CD4-positive, alpha-beta memory T cell (primary cell): ENCODE measurements around the gene HOXB6. TPM values are rescaled to one million over a fixed set of nuclear protein-coding genes. Genes with fewer than 3 reads are reported as not detected.

Experiments used
- CTCF ChIA-PET: fragments of 350-600 bp; sonication (Branson Sonifier 250); formaldehyde crosslinking; loops from one replicate; lab custom pipeline; 2021; ENCODE audit warnings: inconsistent platforms; ENCODE audit not compliant: partially characterized antibody; lab: Charles Lee
- POLR2A ChIA-PET: fragments of 350-600 bp; sonication (Branson Sonifier 250); formaldehyde crosslinking; loops from one replicate; lab custom pipeline; 2021; ENCODE audit not compliant: partially characterized antibody; lab: Charles Lee
- DNase-seq, 5 donors: peaks; one replicate each; pipeline versions ENCODE4 v3.0.0 to v3.0.0-alpha.2; 2020 to 2022; ENCODE audit warnings: mixed read lengths in 1 of 5
- H3K27ac ChIP-seq: one replicate; pipeline ENCODE4 v1.7.0; 2013; ENCODE audit warnings: low read depth, low read length
- H3K27me3 ChIP-seq: 2 replicates; pipeline ENCODE4 v1.7.0; 2013; ENCODE audit warnings: mild to moderate bottlenecking, low read length, moderate library complexity; ENCODE audit not compliant: insufficient read depth
- H3K36me3 ChIP-seq: 2 replicates; pipeline ENCODE4 v1.7.0; 2013; ENCODE audit warnings: mild to moderate bottlenecking, low read length, moderate library complexity; ENCODE audit not compliant: insufficient read depth
- H3K4me1 ChIP-seq: 2 replicates; pipeline ENCODE4 v1.7.0; 2013; ENCODE audit warnings: mild to moderate bottlenecking, low read length, moderate library complexity; ENCODE audit not compliant: insufficient read depth
- H3K4me3 ChIP-seq, 2 donors: one replicate each; pipeline ENCODE4 v1.7.0; 2013; ENCODE audit warnings: low read length in 2 of 2, mild to moderate bottlenecking in 1 of 2
- H3K9me3 ChIP-seq, 2 donors: one replicate each; pipeline ENCODE4 v1.7.0; 2013; ENCODE audit warnings: low read length in 2 of 2, control low read depth in 1 of 2; ENCODE audit not compliant: control insufficient read depth in 1 of 2
- H3K27ac Mint-ChIP-seq, 7 donors: one replicate each; pipeline ENCODE4 v1.8.0; 2020 to 2021; ENCODE audit warnings: mixed read lengths in 7 of 7, mild to moderate bottlenecking in 6 of 7, inconsistent platforms in 3 of 7, moderate library complexity in 3 of 7
- H3K27me3 Mint-ChIP-seq, 2 donors: one replicate each; pipeline ENCODE4 v1.8.0; 2020 to 2021; ENCODE audit warnings: mixed read lengths in 2 of 2
- H3K36me3 Mint-ChIP-seq, 2 donors: one replicate each; pipeline ENCODE4 v1.8.0; 2020 to 2021; ENCODE audit warnings: mixed read lengths in 2 of 2, inconsistent platforms in 1 of 2, mild to moderate bottlenecking in 1 of 2
- H3K4me1 Mint-ChIP-seq, 4 donors: one replicate each; pipeline ENCODE4 v1.8.0; 2020 to 2021; ENCODE audit warnings: mixed read lengths in 4 of 4, mild to moderate bottlenecking in 1 of 4
- H3K4me3 Mint-ChIP-seq, 8 donors: one replicate each; pipeline ENCODE4 v1.8.0; 2020 to 2021; ENCODE audit warnings: mixed read lengths in 8 of 8, mild to moderate bottlenecking in 7 of 8, moderate library complexity in 6 of 8, inconsistent platforms in 3 of 8
- H3K9me3 Mint-ChIP-seq, 8 donors: one replicate each; pipeline ENCODE4 v1.8.0; 2020 to 2021; ENCODE audit warnings: mixed read lengths in 8 of 8, mild to moderate bottlenecking in 5 of 8, inconsistent platforms in 3 of 8, moderate library complexity in 1 of 8
- intact Hi-C: fragments of 100-400 bp; cut with micrococcal nuclease; formaldehyde crosslinking; loops from one replicate; pipeline ENCODE4 v1.15.1; 2023
- polyA plus RNA-seq, 2 donors: library from polyadenylated mRNA; unstranded; fragments of 300-500 nt; fragmentation: Illumina TruSeq; gene quantifications; one replicate each; pipeline ENCODE4 v1.2.3, GENCODE V29; 2021
- total RNA-seq, 2 experiments: library from RNA; stranded (reverse); gene quantifications; one replicate each; pipeline ENCODE4 v1.2.3, GENCODE V29; 2021

HOXB6 gene
- total and polyA plus RNA-seq, 4 experiments from 2014 or later, result 0.38 TPM; not detected in 3

DNA sequence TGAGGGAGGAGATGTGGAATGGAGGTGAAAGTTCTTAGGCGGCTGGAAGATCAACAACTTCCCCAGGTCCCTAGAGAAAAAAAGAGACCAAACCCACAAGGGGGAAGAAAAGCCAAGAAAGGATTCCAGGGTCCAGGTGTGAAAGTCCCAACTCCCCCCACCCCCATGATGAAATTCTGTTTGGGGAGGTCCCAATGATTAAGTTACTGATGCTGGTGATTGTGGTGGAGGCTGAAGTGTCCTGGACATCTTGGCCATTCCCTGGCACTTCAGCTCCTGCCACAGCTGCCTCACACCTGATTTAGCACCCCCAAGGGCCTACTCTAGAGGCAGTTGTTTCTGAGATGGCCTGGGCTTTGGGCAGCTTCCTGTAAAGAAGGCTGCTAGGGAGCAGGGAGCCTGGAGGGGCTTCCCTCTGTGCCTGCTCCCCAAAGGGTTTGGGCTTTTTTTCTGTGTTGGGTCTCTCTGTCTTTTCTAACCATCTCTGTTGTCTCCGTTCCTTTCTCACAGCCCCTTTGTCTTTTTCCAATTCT lies 39.7 kb downstream of the HOXB6 start:
- POLR2A ChIA-PET, result no interaction called here
- no peaks in the 10 kb centered on the region for H3K9me3 Mint-ChIP-seq
- intact Hi-C loops, result no loop called here
- Histone ChIP-seq H3K9me3 (no peaks in the 10 kb centered on the region), H3K4me3 (no peak overlapping the region), H3K27me3 (no peaks in the 10 kb centered on the region), H3K27ac (no peak overlapping the region), H3K36me3 (no peaks in the 10 kb centered on the region), H3K4me1 (peaks cover 15% of the 10 kb centered on the region)
- CTCF ChIA-PET, result no interaction called here
- no peak overlapping the region for H3K4me3 Mint-ChIP-seq
- H3K27me3 Mint-ChIP-seq, result peaks cover 3 to 11% of the 10 kb centered on the region in 2 donors
- no peaks in the 10 kb centered on the region for H3K36me3 Mint-ChIP-seq
- H3K27ac Mint-ChIP-seq, result peak overlapping the region in 1 of 7 donors; percentile 31
- no peak for DNase-seq
- H3K4me1 Mint-ChIP-seq, result peaks cover 5 to 10% (median 7%) of the 10 kb centered on the region in 4 donors

DNA sequence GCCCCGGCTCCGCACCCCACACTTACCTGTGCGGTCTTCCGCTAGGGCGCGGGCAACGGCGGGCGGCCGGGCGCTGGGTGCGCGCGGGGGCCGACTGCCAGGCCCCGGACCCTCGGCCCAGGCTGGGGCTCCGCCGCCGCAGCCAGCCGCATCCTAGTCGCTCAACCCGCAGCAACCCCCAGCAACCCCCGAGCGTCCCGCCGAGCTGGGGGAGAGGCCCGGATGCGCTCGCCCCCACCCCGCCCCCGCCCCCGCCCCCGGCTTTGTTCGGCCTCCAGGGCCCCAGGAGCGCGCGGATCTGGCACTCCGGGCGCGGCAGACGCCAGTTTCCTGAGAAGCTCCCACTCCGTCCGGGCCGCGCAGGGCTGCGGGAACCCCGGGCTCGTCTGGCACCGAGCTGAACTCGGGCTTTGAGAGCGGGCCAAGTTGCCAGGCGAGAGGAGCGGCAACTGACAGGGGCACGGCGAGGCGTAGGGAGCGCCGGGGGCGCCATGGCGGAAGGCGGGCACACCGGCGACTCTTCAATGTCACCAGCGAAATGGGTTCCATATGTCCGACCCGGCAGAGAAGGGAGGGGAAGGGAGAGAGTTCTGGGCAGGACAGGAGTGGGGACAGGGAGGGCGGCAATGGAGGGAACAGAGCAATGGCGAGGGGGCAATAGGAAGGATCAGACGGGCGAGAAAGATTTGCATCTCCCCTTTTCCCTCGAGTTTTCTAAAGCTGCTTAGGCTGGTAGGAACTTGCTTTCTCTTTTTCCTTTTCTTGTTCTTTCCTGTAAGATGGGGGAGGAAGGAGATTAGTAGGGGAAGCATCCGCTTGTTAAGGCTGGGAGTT lies 40.4 kb downstream of the HOXB6 start:
- DNase-seq, result no peak
- H3K4me3 ChIP-seq, result no peak overlapping the region
- no peaks in the 10 kb centered on the region for H3K36me3 ChIP-seq
- ChIA-PET CTCF (no interaction called here), POLR2A (interaction anchor here (2.0 kb wide), 1 partner anchor 23 kb away, joined by 5 read pairs; no protein-coding TSS in a partner anchor)
- Mint-ChIP-seq H3K4me1 (peaks cover 5 to 10% (median 7%) of the 10 kb centered on the region in 4 donors), H3K9me3 (no peaks in the 10 kb centered on the region), H3K36me3 (no peaks in the 10 kb centered on the region), H3K4me3 (peak overlapping the region in 1 of 8 donors; percentile 12), H3K27me3 (peaks cover 3 to 8% of the 10 kb centered on the region in 2 donors), H3K27ac (peak overlapping the region in 1 of 7 donors; percentile 31)
- H3K9me3 ChIP-seq, result no peaks in the 10 kb centered on the region
- H3K27ac ChIP-seq, result no peak overlapping the region
- peaks cover 15% of the 10 kb centered on the region for H3K4me1 ChIP-seq
- H3K27me3 ChIP-seq, result no peaks in the 10 kb centered on the region
- intact Hi-C loops, result no loop called here

DNA sequence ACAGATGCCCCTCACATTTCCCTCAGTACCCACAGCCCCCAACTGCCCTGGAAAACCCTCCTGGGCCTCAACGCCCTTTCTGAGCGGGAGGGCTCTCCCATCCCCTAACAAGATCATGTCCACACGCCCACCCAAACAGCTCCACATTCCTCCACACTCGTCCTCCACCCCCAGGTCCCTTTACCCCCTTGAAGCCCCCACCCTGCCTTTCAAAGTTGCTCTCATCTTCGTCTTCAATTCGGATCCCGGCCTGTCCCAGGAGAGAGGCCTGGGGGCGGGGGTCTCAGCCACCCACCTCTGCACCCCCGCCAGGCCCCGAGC lies 41.0 kb downstream of the HOXB6 start:
- H3K27me3 Mint-ChIP-seq, result peaks cover 3 to 5% of the 10 kb centered on the region in 2 donors
- DNase-seq, result no peak
- no peaks in the 10 kb centered on the region for H3K27me3 ChIP-seq
- no peak overlapping the region for H3K27ac Mint-ChIP-seq
- H3K4me3 ChIP-seq, result no peak overlapping the region
- POLR2A ChIA-PET, result interaction anchor here (2.0 kb wide), 1 partner anchor 22 kb away, joined by 5 read pairs; no protein-coding TSS in a partner anchor
- no peaks in the 10 kb centered on the region for H3K9me3 Mint-ChIP-seq
- peaks cover 15% of the 10 kb centered on the region for H3K4me1 ChIP-seq
- peaks cover 5 to 10% (median 6%) of the 10 kb centered on the region in 4 donors for H3K4me1 Mint-ChIP-seq
- no peaks in the 10 kb centered on the region for H3K9me3 ChIP-seq
- peak overlapping the region in 2 of 8 donors; percentile 27 to 37 for H3K4me3 Mint-ChIP-seq
- H3K36me3 Mint-ChIP-seq, result no peaks in the 10 kb centered on the region
- CTCF ChIA-PET, result no interaction called here
- H3K27ac ChIP-seq, result no peak overlapping the region
- intact Hi-C loops, result no loop called here
- no peaks in the 10 kb centered on the region for H3K36me3 ChIP-seq

DNA sequence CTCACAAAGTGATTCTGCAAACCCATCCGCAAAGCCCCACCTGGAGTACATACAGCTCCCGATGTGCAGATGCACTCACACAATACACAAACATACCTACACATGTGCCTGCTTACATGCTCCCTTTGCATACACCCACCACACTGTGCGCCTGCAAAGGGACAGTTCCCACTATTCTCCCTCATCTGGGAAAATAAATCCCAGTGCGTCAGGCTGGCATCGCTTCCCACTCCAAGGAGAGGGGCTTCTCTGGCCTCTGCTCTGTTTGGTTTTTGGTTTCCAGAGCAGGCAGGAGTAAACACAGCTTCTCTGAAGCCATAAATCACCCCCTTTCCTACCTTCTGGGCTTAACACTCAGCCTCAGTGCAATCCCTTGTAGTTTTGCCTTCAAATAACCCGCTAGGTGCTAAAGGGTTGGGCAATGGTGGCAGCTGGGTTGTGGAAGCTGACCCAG lies 41.4 kb downstream of the HOXB6 start:
- no peaks in the 10 kb centered on the region for H3K36me3 Mint-ChIP-seq
- H3K4me1 ChIP-seq, result peaks cover 13% of the 10 kb centered on the region
- intact Hi-C loops, result no loop called here
- no peak for DNase-seq
- H3K4me1 Mint-ChIP-seq, result peaks cover 2 to 7% (median 4%) of the 10 kb centered on the region in 4 donors
- H3K27me3 Mint-ChIP-seq, result peaks cover 2 to 3% of the 10 kb centered on the region in 2 donors
- no peaks in the 10 kb centered on the region for H3K9me3 ChIP-seq
- H3K4me3 Mint-ChIP-seq, result peak overlapping the region in 2 of 8 donors; percentile 27 to 37
- H3K27ac Mint-ChIP-seq, result no peak overlapping the region
- ChIA-PET POLR2A (interaction anchor here (2.0 kb wide), 1 partner anchor 22 kb away, joined by 5 read pairs; no protein-coding TSS in a partner anchor), CTCF (no interaction called here)
- H3K36me3 ChIP-seq, result no peaks in the 10 kb centered on the region
- H3K27ac ChIP-seq, result no peak overlapping the region
- H3K9me3 Mint-ChIP-seq, result no peaks in the 10 kb centered on the region
- H3K4me3 ChIP-seq, result no peak overlapping the region
- H3K27me3 ChIP-seq, result no peaks in the 10 kb centered on the region

DNA sequence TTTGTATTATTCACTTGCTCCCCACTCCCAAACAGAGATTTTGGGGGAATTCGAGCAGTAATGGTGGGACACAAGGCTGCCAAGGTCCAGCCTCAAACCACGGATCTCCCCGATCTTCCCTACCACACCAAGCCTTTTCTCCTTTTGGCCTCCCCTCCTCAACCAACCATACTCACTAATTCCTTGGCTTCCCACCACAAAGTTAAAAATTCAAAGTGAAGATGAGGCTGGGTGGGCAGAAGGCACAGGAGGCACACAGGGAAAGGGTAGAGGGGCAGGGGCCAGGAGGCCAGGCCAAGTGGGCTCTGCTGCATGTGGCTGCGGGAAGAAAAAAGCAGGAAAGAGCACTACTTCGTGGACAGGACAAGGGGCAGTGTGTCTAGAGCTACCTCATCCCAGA lies 41.9 kb downstream of the HOXB6 start:
- H3K36me3 ChIP-seq, result no peaks in the 10 kb centered on the region
- Mint-ChIP-seq H3K36me3 (no peaks in the 10 kb centered on the region), H3K4me3 (no peak overlapping the region), H3K9me3 (no peaks in the 10 kb centered on the region), H3K27me3 (peaks cover 0 to 3% of the 10 kb centered on the region in 2 donors), H3K4me1 (peaks cover 0 to 5% (median 2%) of the 10 kb centered on the region in 4 donors), H3K27ac (no peak overlapping the region)
- intact Hi-C loops, result no loop called here
- no peak overlapping the region for H3K4me3 ChIP-seq
- H3K27me3 ChIP-seq, result no peaks in the 10 kb centered on the region
- peaks cover 12% of the 10 kb centered on the region for H3K4me1 ChIP-seq
- POLR2A ChIA-PET, result interaction anchor here (2.0 kb wide), 1 partner anchor 21 kb away, joined by 5 read pairs; no protein-coding TSS in a partner anchor
- DNase-seq, result no peak
- CTCF ChIA-PET, result no interaction called here
- H3K27ac ChIP-seq, result no peak overlapping the region
- H3K9me3 ChIP-seq, result no peaks in the 10 kb centered on the region

DNA sequence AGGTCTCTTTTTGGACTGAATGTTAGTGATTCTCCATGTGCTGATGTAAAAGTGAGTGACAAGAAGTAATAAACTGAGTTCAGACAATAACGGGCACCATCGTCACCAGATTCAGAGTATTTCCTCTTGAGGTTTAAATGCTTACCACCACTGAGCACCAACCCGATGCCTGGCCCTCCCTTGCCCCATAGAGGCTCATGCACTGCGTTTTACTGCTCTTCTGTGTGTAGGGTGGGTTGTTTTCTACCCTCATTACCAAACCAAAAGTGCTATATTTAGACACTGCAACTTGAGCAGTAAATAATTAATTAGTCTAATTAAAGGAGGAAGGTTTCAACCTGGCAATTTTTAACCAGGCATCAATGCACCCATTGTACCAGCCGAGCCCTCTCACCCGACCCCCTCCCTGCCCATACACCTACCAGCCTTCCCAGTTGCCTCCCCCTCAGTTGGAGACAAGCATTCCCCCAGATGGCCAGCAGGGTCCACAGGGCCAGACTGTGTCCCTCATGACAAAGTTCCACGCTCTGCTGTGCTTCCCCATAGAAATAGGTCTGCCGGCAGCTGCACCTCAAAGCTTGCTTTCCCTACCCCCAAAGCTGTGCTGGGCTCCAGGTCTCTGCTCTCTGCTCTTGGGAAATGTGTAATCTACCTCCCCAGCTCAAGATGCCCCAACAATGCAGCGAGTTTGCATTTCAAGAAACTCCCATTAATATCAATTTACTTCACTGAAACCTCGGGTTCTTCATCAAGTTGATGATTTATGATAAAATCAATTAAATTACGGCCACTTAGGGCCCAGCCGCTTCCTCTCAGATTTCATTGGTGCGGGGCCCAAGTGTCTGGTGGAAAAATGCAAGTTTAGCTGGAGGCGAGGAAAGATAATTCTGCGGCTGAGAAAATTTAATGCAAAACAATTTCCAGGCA lies 42.6 kb downstream of the HOXB6 start:
- Mint-ChIP-seq H3K27me3 (peaks cover 0 to 3% of the 10 kb centered on the region in 2 donors), H3K9me3 (no peaks in the 10 kb centered on the region), H3K4me3 (peak overlapping the region in 1 of 8 donors; percentile 5), H3K4me1 (peaks cover 0 to 5% (median 2%) of the 10 kb centered on the region in 4 donors), H3K27ac (peak overlapping the region in 1 of 7 donors; percentile 78), H3K36me3 (no peaks in the 10 kb centered on the region)
- ChIA-PET CTCF (no interaction called here), POLR2A (interaction anchor here (2.0 kb wide), 1 partner anchor 20 kb away, joined by 5 read pairs; no protein-coding TSS in a partner anchor)
- Histone ChIP-seq H3K27ac (no peak overlapping the region), H3K36me3 (no peaks in the 10 kb centered on the region), H3K4me3 (no peak overlapping the region), H3K4me1 (peaks cover 12% of the 10 kb centered on the region), H3K27me3 (no peaks in the 10 kb centered on the region), H3K9me3 (no peaks in the 10 kb centered on the region)
- no peak for DNase-seq
- intact Hi-C loops, result no loop called here
